Hepatocyte (in vitro differentiated cells): ENCODE measurements around the gene ZNF622.

Experiments
- EZH2 ChIP-seq: fragments of 200-600 bp; sonication (generic); IDR thresholded peaks from 2 replicates; pipeline ENCODE4 v1.6.1; 2016; ENCODE audit warnings: antibody characterized with exemption, mild to moderate bottlenecking, borderline replicate concordance
- EZH2phosphoT487 ChIP-seq: fragments of 200-600 bp; sonication (generic); IDR thresholded peaks from one replicate; pipeline ENCODE4 v1.6.1; 2018; ENCODE audit warnings: antibody characterized with exemption, mild to moderate bottlenecking, low read depth, moderate library complexity; ENCODE audit not compliant: unreplicated experiment, severe bottlenecking
- TF ChIP-seq, protein P1 (sequence below): fragments of 200-600 bp; sonication (generic); IDR thresholded peaks from 2 replicates; pipeline ENCODE4 v1.5.1; 2016; ENCODE audit warnings: antibody characterized with exemption, mild to moderate bottlenecking; ENCODE audit not compliant: poor library complexity

DNA sequence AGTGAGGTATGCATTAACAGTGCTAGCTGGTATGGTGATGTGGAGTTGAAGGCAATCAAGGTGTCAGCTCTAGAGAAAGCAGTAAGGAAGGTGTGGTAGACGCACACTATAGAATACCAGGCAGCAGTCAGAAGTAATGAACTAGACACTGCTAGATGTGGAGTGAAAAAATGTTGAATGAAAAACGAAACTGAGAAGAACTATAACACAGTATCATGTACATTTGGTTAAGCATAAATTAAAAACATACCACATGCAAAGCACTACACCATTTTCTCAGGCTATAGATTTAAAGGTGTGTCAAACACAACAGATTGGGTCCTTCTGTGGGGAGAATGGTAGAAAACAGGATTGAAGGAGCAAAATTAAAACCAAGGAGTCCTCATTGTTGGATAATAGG lies 15.4 kb downstream of the ZNF622 start:
- TF ChIP-seq EZH2phosphoT487 = no peak
- TF ChIP-seq, protein P1, sequence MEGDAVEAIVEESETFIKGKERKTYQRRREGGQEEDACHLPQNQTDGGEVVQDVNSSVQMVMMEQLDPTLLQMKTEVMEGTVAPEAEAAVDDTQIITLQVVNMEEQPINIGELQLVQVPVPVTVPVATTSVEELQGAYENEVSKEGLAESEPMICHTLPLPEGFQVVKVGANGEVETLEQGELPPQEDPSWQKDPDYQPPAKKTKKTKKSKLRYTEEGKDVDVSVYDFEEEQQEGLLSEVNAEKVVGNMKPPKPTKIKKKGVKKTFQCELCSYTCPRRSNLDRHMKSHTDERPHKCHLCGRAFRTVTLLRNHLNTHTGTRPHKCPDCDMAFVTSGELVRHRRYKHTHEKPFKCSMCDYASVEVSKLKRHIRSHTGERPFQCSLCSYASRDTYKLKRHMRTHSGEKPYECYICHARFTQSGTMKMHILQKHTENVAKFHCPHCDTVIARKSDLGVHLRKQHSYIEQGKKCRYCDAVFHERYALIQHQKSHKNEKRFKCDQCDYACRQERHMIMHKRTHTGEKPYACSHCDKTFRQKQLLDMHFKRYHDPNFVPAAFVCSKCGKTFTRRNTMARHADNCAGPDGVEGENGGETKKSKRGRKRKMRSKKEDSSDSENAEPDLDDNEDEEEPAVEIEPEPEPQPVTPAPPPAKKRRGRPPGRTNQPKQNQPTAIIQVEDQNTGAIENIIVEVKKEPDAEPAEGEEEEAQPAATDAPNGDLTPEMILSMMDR = no peak
- no peak for TF ChIP-seq EZH2
